HepG2 (cell line): ENCODE results near the gene RNASE13. TPM values are rescaled to one million over a fixed set of nuclear protein-coding genes. Genes with fewer than 3 reads are reported as not detected.

ENCODE experiments used
- KAT7 ChIP-seq: IDR thresholded peaks from 2 replicates; pipeline ENCODE4 v1.6.1; 2018; ENCODE audit warnings: borderline replicate concordance, missing compliant biosample characterization
- MED13 ChIP-seq: sonication (generic); formaldehyde crosslinking; IDR thresholded peaks from 2 replicates; pipeline ENCODE4 v1.5.0; 2020; ENCODE audit warnings: missing genetic modification reagents
- MTA1 ChIP-seq: sonication (generic); formaldehyde crosslinking; IDR thresholded peaks from 2 replicates; pipeline ENCODE4 v1.4.0; 2020; ENCODE audit warnings: missing genetic modification reagents, mild to moderate bottlenecking, borderline replicate concordance
- MZF1 ChIP-seq: sonication (generic); formaldehyde crosslinking; IDR thresholded peaks from 2 replicates; pipeline ENCODE4 v1.8.1; 2023; ENCODE audit warnings: mild to moderate bottlenecking, missing genetic modification reagents, borderline replicate concordance
- NFATC3 ChIP-seq: sonication (generic); formaldehyde crosslinking; IDR thresholded peaks from 2 replicates; pipeline ENCODE4 v1.5.1; 2020; ENCODE audit warnings: mild to moderate bottlenecking, missing genetic modification reagents
- NFKBIZ ChIP-seq: IDR thresholded peaks from 2 replicates; pipeline ENCODE4 v1.6.1; 2018; ENCODE audit warnings: missing genetic modification reagents, missing compliant biosample characterization
- NR2F1 ChIP-seq, 2 experiments: fragments of 450-650 bp in 1 of 2; formaldehyde crosslinking in 1 of 2; IDR thresholded peaks; 2 replicates each; pipeline versions ENCODE4 v1.5.0 to v1.6.1; 2016 to 2020; ENCODE audit warnings: mild to moderate bottlenecking in 1 of 2, missing compliant biosample characterization in 1 of 2, missing genetic modification reagents in 1 of 2, moderate library complexity in 1 of 2
- SYNCRIP ChIP-seq: fragments of 200-400 bp; formaldehyde crosslinking; IDR thresholded peaks from 2 replicates; pipeline ENCODE4 v1.6.1; 2018; ENCODE audit warnings: mild to moderate bottlenecking, low read depth, low read length; ENCODE audit not compliant: insufficient read depth
- ZBTB21 ChIP-seq: sonication (generic); formaldehyde crosslinking; IDR thresholded peaks from 2 replicates; pipeline ENCODE4 v1.4.0; 2020; ENCODE audit warnings: missing genetic modification reagents
- ZFAT ChIP-seq: sonication (generic); formaldehyde crosslinking; conservative IDR thresholded peaks from 2 replicates; pipeline ENCODE4 v1.8.1; 2023; ENCODE audit warnings: missing genetic modification reagents, inconsistent platforms
- ZNF670 ChIP-seq: sonication (generic); formaldehyde crosslinking; IDR thresholded peaks from 2 replicates; pipeline ENCODE4 v1.8.0; 2022; ENCODE audit warnings: mild to moderate bottlenecking, missing genetic modification reagents, borderline replicate concordance
- polyA plus RNA-seq, 8 experiments: library from polyadenylated mRNA; depleted of rRNA in 3 of 8; stranded (reverse) in 7 of 8; unstranded in 1 of 8; fragments of >200 nt; fragmentation: Illumina TruSeq in 4 of 8; extraction: Trizol in 4 of 8; gene quantifications; 2 replicates each; pipeline versions ENCODE4 v1.2.1 to v1.2.3, GENCODE V29; 2011 to 2016; ENCODE audit warnings: low read depth in 4 of 8, missing spikeins in 1 of 8, mixed read lengths in 1 of 8; ENCODE audit not compliant: insufficient read depth in 1 of 8
- total RNA-seq, 5 experiments: library from RNA; depleted of rRNA; stranded (reverse); fragments of >200 nt; fragmentation: Illumina TruSeq; extraction: Trizol; gene quantifications; 2 replicates each; pipeline ENCODE4 v1.2.3, GENCODE V29; 2016; ENCODE audit warnings: low read depth in 1 of 5
- TF ChIP-seq, protein P1 (sequence below): sonication (generic); formaldehyde crosslinking; IDR thresholded peaks from 2 replicates; pipeline ENCODE4 v1.4.0; 2020; ENCODE audit warnings: mild to moderate bottlenecking, missing genetic modification reagents
- TF ChIP-seq, protein P2 (sequence below): sonication (generic); formaldehyde crosslinking; IDR thresholded peaks from 2 replicates; pipeline ENCODE4 v1.8.0; 2022; ENCODE audit warnings: mild to moderate bottlenecking, missing genetic modification reagents, moderate library complexity
- TF ChIP-seq, protein P3 (sequence below): IDR thresholded peaks from 2 replicates; pipeline ENCODE4 v1.6.1; 2016; ENCODE audit warnings: mild to moderate bottlenecking, missing biosample characterization, missing genetic modification reagents
- TF ChIP-seq, protein P4 (sequence below): sonication (generic); formaldehyde crosslinking; IDR thresholded peaks from 2 replicates; pipeline ENCODE4 v1.5.0; 2020; ENCODE audit warnings: missing genetic modification reagents

The RNASE13 gene
- total and polyA plus RNA-seq, 2 of the 13 experiments (the other 11 are each of a cell fraction or from before 2014, with no cell fraction given): 1.0 TPM; not detected in 1

DNA sequence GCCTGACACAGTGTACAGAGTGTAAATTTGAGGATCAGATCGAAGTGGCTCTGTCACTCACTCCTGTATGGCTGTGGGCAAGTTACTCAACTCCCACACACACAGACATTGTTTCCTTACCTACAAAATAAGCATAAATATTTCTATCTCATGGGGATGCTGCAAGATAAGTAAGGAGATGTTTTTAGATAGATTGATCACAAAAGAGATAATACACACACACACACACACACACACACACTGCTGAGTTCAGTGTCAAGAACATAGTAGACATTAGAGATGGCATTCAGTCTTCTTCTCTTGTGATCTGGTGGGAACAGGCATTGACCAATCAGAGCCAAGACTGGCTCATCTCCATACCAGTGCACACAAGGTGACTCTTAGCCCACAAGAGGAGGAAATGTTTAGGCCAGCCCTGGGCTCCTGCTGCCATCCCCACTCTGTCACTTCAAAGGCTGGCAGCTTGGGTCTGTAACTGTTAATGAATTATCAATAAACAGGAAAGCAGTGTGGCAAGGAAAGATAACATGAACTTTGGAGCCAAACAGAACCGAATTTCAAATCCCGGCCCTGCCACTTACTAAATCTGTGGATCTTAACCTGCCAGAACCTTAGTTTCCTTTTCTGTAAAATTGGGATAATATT is 19.6 kb upstream of the RNASE13 start (continued):
- TF ChIP-seq, protein P1, sequence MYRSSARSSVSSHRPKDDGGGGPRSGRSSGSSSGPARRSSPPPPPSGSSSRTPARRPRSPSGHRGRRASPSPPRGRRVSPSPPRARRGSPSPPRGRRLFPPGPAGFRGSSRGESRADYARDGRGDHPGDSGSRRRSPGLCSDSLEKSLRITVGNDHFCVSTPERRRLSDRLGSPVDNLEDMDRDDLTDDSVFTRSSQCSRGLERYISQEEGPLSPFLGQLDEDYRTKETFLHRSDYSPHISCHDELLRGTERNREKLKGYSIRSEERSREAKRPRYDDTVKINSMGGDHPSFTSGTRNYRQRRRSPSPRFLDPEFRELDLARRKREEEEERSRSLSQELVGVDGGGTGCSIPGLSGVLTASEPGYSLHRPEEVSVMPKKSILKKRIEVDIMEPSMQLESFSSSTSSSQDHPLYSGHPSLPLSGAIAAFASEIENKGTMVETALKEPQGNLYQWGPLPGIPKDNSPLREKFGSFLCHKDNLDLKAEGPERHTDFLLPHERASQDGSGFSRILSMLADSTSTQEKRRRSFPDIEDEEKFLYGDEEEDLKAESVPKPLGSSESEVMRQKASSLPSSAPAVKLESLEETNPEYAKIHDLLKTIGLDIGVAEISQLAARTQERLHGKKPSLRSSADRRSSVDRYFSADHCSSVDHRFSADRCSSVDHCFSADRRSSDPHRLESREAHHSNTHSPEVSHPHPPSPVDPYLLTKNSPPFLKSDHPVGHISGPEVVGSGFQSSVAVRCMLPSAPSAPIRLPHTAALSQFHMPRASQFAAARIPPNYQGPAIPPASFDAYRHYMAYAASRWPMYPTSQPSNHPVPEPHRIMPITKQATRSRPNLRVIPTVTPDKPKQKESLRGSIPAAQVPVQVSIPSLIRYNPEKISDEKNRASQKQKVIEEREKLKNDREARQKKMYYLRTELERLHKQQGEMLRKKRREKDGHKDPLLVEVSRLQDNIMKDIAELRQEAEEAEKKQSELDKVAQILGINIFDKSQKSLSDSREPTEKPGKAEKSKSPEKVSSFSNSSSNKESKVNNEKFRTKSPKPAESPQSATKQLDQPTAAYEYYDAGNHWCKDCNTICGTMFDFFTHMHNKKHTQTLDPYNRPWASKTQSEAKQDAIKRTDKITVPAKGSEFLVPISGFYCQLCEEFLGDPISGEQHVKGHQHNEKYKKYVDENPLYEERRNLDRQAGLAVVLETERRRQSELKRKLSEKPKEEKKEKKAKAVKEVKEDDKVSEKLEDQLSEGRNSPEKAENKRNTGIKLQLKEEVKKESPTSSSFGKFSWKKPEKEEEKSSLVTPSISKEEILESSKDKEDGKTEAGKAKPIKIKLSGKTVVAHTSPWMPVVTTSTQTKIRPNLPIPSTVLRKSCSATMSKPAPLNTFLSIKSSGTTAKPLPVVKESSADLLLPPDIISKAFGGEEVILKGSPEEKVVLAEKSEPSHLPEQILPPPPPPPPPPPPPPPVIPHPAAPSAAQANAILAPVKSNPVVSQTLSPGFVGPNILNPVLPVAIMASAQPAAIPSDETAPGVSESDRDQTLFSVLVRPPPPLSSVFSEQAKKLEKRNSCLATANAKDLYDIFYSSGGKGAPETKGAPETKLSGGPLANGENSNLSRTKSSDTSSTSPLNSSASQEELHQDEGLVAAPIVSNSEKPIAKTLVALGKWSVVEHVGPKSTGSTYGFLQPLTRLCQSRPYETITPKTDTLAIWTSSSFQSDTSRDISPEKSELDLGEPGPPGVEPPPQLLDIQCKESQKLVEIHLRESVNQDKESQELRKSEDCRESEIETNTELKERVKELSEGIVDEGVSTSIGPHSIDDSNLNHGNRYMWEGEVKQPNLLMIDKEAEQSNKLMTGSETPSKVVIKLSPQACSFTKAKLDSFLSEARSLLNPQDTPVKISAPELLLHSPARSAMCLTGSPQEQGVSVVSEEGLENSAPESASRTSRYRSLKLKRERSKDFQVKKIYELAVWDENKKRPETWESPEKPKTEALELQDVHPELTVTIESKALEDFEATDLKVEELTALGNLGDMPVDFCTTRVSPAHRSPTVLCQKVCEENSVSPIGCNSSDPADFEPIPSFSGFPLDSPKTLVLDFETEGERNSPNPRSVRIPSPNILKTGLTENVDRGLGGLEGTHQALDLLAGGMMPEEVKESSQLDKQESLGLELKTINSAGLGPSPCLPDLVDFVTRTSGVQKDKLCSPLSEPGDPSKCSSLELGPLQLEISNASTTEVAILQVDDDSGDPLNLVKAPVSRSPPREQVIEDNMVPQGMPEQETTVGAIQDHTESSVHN (CRISPR knock-in tag): no peak
- TF ChIP-seq, protein P2, sequence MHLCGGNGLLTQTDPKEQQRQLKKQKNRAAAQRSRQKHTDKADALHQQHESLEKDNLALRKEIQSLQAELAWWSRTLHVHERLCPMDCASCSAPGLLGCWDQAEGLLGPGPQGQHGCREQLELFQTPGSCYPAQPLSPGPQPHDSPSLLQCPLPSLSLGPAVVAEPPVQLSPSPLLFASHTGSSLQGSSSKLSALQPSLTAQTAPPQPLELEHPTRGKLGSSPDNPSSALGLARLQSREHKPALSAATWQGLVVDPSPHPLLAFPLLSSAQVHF (CRISPR knock-in tag): no peak
- TF ChIP-seq ZFAT (CRISPR knock-in tag) (no peak), MTA1 (CRISPR knock-in tag) (0 out of 2 replicates have a peak, but pooled peaks have one; percentile 41), KAT7 (CRISPR knock-in tag) (no peak; the same call in 1 of the 2 replicates), ZNF670 (CRISPR knock-in tag) (peak; percentile 82), NR2F1 (CRISPR knock-in tag; IDR thresholded peaks at IDR 0.05) (0 out of 4 replicates have a peak, but pooled peaks of 1 of the 2 experiments have one; percentile 18), SYNCRIP (no peak), NFKBIZ (CRISPR knock-in tag) (no peak; the same call in 1 of the 2 replicates), NFATC3 (CRISPR knock-in tag) (no peak), MED13 (peak; percentile 88; the same call in 1 of the 2 replicates), ZBTB21 (CRISPR knock-in tag) (0 out of 2 replicates have a peak, but pooled peaks have one; percentile 18), MZF1 (CRISPR knock-in tag) (no peak)
- TF ChIP-seq, protein P3, sequence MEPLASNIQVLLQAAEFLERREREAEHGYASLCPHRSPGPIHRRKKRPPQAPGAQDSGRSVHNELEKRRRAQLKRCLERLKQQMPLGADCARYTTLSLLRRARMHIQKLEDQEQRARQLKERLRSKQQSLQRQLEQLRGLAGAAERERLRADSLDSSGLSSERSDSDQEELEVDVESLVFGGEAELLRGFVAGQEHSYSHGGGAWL (CRISPR knock-in tag): 0 out of 2 replicates have a peak, but pooled peaks have one; percentile 38
- TF ChIP-seq, protein P4, sequence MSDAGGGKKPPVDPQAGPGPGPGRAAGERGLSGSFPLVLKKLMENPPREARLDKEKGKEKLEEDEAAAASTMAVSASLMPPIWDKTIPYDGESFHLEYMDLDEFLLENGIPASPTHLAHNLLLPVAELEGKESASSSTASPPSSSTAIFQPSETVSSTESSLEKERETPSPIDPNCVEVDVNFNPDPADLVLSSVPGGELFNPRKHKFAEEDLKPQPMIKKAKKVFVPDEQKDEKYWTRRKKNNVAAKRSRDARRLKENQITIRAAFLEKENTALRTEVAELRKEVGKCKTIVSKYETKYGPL (CRISPR knock-in tag): no peak
